ENCODE measurements around the gene PPP1R14B.

The PPP1R14B gene

DNA sequence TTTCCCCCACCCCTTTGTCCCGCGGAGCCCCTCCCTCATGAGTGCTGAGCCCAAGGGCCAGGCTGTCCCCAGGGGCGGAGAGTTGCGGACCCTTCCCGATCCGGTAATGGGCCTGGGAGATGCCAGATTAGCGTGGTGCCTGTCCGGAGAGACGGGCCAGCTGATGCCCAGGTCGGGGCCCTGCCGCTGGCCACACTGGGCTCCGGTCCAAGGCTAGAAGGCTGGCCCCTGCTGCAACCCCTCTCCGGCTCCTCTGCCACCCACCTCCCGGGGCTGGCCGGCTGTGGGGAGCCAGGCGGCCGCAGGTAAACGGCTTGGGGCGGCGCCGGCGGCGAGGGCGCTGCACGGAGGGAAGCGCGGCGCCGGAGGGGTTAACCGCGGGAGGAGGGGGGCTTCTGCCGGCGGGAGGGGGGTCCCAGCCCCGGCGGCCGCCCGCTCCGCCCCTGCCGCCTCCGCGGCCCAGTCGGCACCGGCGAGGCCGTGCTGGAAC, 44.6 kb upstream of the PPP1R14B start, which contains the start of gene KCNK4:
Gene KCNK4, plus strand, starts transcription at position 41 of the 490 bp plus-strand sequence. CDS start 1,717 bp downstream, outside the sequence.
- no peak within 1 kb of the TSS for H3K4me3 ChIP-seq (replicated peaks; ENCODE audit: low read depth, low read length)
- TF ChIP-seq, protein P1, sequence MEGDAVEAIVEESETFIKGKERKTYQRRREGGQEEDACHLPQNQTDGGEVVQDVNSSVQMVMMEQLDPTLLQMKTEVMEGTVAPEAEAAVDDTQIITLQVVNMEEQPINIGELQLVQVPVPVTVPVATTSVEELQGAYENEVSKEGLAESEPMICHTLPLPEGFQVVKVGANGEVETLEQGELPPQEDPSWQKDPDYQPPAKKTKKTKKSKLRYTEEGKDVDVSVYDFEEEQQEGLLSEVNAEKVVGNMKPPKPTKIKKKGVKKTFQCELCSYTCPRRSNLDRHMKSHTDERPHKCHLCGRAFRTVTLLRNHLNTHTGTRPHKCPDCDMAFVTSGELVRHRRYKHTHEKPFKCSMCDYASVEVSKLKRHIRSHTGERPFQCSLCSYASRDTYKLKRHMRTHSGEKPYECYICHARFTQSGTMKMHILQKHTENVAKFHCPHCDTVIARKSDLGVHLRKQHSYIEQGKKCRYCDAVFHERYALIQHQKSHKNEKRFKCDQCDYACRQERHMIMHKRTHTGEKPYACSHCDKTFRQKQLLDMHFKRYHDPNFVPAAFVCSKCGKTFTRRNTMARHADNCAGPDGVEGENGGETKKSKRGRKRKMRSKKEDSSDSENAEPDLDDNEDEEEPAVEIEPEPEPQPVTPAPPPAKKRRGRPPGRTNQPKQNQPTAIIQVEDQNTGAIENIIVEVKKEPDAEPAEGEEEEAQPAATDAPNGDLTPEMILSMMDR (IDR thresholded peaks at IDR 0.05; ENCODE audit: low read length, missing control alignments), result no peak
- no peak for DNase-seq (ENCODE audit: low read depth)

GRCh38 chr11:64290352-64291261, 43.9 kb upstream of the PPP1R14B start:
- H3K4me3 ChIP-seq (replicated peaks; ENCODE audit: low read depth, low read length), result no peak overlapping the region
- TF ChIP-seq, protein P1 (IDR thresholded peaks at IDR 0.05; ENCODE audit: low read length, missing control alignments), result no peak
- no peak for DNase-seq (ENCODE audit: low read depth)

GRCh38 chr11:64289002-64289564, 42.3 kb upstream of the PPP1R14B start:
- no peak overlapping the region for H3K4me3 ChIP-seq (replicated peaks; ENCODE audit: low read depth, low read length)
- no peak for DNase-seq (ENCODE audit: low read depth)
- TF ChIP-seq, protein P1 (IDR thresholded peaks at IDR 0.05; ENCODE audit: low read length, missing control alignments), result no peak

DNA sequence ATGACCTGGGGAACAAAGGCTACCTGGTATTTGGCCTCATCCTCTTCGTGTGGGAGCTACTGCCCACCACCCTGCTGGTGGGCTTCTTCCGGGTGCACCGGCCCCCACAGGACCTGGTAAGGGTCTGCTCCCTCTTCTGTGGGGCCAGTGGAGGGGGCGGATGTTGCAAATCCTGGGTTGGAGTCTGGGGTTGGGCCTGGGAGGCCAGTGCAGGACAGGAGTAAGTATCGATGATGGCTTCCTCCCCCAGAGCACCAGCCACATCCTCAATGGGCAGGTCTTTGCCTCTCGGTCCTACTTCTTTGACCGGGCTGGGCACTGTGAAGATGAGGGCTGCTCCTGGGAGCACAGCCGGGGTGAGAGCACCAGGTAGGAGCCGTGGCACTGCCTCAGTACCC, 41.6 kb upstream of the PPP1R14B start:
- TF ChIP-seq, protein P1 (IDR thresholded peaks at IDR 0.05; ENCODE audit: low read length, missing control alignments), result no peak
- no peak for DNase-seq (ENCODE audit: low read depth)
- no peak overlapping the region for H3K4me3 ChIP-seq (replicated peaks; ENCODE audit: low read depth, low read length)

DNA sequence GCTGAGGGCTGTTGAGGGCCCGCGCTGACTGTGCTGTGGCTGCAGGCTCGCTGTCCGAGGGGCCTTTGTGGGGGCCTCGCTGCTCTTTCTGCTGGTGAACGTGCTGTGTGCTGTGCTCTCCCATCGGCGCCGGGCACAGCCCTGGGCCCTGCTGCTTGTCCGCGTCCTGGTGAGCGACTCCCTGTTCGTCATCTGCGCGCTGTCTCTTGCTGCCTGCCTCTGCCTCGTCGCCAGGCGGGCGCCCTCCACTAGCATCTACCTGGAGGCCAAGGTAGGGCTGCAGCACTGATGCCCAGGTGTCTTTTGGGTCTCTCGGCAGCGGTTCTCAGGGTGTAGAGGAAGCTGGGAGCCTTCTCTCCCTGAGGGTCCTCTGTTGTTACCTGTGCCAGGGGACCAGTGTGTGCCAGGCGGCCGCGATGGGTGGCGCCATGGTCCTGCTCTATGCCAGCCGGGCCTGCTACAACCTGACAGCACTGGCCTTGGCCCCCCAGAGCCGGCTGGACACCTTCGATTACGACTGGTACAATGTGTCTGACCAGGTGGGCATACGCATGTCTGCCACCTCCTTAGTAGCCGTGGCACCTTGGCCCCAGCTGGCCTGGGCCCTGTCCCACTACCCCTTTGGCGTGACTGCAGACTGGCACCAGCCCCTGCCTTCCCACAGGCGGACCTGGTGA, 41.1 kb upstream of the PPP1R14B start:
- DNase-seq (ENCODE audit: low read depth), result no peak
- no peak overlapping the region for H3K4me3 ChIP-seq (replicated peaks; ENCODE audit: low read depth, low read length)
- TF ChIP-seq, protein P1 (IDR thresholded peaks at IDR 0.05; ENCODE audit: low read length, missing control alignments), result no peak

- no peak for DNase-seq (ENCODE audit: low read depth)
- TF ChIP-seq, protein P1 (IDR thresholded peaks at IDR 0.05; ENCODE audit: low read length, missing control alignments), result no peak
These were observed 40.0 kb upstream of the PPP1R14B start for GRCh38 chr11:64286801-64287159.

More at GRCh38 chr11:64286801-64287159, 40.0 kb upstream of the PPP1R14B start:
- H3K4me3 ChIP-seq (replicated peaks; ENCODE audit: low read depth, low read length), result no peak overlapping the region
